ENCODE results near the gene STEAP1B.
"Not testable (repeated sequence)": the region's sequence is repeated elsewhere in the genome, so short reads cannot be mapped to it uniquely, and the experiment has no call there.

Gene STEAP1B

DNA sequence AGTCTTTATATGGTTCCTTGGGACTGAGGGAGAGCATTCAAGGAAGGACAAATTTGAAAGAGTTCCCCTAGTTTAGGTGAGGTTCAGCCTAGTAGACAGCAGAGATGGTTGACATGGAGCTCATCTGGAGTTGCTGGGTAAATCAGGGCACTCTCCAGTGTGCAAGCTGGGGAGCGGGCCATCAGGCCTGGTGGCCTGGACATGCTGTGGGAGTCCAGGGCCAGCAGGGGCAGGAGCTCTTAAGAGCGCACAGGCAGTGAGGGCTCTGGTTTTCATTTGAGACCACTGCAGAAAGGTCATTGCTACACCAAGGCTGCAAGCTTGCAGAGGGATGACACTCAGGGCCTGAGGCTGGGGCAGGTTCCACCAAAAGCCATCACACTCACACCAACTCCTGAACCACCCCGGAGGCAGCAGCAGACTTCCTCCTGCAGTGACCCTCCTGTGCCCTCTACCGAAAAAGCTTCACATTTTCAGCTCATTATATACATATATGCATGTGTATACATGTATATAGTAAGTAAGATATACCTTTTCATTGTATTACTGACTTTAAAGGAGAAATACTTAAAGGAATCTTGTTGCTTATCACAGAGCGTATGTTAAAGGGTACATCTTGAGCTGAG, 39.5 kb downstream of the STEAP1B start:
- in situ Hi-C loops (cut with HindIII; ENCODE audit: low sequenced_read_pairs) = loop anchor here (25.0 kb wide), 1 partner anchor 348 kb away; no protein-coding TSS in a partner anchor

DNA sequence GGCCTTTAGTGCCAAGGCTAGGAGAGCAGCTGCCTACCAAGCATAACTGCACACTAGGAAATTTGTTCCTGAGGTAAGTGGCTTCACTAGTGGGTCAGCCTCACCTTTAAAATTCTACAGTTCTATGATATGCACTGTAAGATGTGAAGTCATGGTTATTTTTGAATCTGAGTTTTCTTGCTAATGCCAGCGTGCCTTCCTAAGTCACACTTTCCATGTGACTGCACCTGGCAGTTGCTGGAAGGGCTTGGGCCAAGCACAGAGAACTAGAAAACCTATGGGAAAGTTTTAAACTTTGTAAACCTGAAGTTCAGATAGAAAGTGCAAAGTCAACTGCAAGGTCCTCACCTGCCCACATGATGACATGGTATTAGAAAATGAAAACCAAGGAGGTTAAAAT, 42.5 kb downstream of the STEAP1B start:
- in situ Hi-C loops (cut with HindIII; ENCODE audit: low sequenced_read_pairs) = loop anchor here (25.0 kb wide), 1 partner anchor 345 kb away; no protein-coding TSS in a partner anchor

DNA sequence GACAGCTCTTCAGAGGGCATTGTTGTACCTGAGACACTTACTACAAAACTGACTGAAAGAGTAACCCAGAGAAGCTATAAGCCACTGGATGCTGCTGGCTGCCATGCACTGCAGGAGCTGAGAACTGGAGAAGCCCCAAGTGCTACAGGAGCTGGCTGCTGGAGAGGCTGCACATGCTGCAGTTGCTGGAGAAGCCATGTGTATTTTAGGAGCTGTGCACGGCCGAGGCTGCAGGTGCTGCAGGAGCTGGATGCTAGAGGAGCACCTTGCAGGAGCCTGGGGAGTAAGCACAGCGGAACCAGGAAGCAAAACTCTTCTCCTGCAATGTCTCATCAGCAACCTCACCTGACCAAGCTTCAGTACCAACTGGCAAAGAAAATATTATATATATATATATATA, 45.5 kb downstream of the STEAP1B start:
- in situ Hi-C loops (cut with HindIII; ENCODE audit: low sequenced_read_pairs) = loop anchor here (25.0 kb wide), 1 partner anchor 342 kb away; no protein-coding TSS in a partner anchor

DNA sequence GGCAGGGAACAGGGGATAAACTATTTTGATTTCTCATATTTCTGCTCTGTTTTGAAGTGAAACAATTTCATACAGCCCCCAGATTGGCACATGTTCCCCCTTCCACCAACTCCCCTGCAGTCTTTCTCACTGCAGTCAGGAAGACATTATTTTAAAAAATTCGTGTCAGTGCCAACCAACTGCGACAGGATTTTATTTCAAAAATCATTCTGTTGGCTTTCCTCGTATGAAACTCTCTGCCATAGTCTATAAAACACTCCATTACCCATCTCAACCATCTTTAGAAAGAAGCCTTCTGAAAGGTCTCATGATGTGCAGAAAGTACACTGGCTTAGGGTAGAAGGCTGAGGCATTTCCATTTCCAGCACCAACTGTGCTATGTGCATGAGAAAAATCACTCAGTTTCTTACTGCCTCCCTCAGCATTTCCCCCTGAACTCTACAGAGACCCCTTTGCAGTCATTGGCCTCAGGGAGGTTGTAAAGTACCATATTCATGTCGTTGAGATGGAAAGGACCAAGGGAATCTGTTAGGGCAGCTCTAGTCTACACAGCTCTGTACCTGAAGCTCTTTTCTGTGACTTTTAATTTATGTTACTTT, 46.9 kb downstream of the STEAP1B start:
- in situ Hi-C loops (cut with HindIII; ENCODE audit: low sequenced_read_pairs) = loop anchor here (25.0 kb wide), 1 partner anchor 341 kb away; no protein-coding TSS in a partner anchor

DNA sequence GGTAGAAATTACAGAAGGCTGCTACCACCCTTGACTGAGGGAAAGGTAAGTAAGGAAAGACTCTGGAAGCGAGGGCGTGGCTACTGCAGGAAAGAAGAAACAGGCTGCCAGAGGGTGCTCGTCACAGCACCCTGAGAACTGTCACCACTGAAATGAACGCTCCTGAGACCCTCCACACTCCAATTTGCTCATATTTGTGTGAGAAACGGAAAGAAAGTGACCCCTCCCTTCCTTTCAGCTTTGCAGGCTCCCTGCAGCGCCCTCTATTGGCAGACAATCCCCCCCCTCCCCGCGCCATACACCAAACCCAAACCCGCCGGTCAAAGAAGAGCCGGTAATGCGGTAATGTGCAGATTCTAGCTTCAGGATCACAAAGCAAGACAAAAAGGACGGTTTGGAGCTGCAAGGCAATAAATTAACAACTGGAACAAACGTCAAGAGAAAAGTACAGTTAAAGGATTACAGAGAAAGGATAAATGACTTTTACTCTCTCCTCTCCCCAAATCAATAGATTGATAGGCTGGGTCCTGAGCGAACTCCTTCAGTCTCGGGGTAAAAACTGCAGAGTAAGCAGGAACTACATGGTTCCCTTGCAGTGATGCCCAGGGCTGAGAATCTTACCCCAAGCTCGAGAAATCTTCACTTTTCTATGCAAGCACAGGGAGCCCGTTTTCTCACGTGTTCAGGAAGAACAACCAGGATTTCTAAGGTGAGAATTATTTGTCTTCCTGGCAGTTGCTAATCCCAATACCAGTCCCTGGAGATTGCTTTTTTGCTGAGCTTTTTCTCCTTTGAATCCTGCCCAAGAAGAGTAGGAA, 47.6 kb downstream of the STEAP1B start:
- in situ Hi-C loops (cut with HindIII; ENCODE audit: low sequenced_read_pairs) = loop anchor here (25.0 kb wide), 1 partner anchor 340 kb away; no protein-coding TSS in a partner anchor

DNA sequence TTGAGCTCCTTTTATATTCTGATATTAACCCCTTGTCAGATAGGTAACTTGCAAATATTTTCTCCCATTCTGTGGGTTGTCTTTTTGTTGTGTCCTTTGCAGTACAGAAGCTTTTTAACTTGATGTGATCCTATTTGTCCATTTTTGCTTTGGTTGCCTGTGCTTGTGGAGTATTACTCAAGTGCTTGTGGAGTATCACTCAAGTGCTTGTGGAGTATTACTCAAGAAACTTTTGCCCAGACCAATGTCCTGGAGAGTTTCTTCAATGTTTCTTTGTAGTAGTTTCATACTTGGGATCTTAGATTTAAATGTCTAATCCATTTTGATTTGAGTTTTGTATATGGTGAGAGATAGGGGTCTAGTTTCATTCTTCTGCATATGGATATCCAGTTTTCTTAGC, 50.0 kb downstream of the STEAP1B start:
- in situ Hi-C loops (cut with HindIII; ENCODE audit: low sequenced_read_pairs) = loop anchor here (25.0 kb wide), 1 partner anchor 338 kb away; no protein-coding TSS in a partner anchor

DNA sequence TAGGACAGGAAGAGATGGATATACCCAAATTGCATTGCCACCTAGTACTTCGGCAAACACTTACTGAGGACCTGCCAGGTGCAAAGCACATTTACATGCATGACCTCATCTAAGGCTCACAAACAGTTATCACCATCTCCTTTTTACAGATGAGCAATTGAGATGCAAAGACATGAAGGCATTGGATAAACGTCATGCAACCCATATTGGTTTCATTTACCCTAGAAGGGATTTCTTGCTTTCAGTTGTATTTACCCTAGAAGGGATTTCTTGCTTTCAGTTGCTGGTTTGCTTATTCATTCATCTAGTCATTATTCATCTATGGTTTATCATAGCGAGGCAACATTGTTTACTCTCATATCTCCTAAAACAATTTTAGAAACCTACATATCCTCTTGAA, 52.2 kb downstream of the STEAP1B start:
- in situ Hi-C loops (cut with HindIII; ENCODE audit: low sequenced_read_pairs) = no loop called here

DNA sequence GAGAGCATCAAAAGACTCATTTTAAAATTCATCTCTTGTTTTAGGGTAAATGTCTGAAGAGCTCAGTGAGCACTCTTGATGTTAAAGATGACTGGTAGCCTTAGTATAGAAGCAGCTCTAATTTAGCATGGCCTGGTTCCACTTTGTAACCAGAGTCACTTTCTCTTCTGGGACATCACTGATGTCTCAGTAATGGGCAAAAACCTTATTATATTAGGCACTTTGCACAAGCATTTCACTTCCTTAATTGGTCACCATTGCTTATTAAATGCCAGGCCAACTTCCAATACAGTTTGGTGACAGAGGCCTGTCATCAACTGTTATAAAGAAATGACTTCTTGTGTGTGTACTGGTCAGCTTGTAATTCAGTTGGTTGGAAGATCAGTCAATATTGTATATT, 53.0 kb downstream of the STEAP1B start:
- in situ Hi-C loops (cut with HindIII; ENCODE audit: low sequenced_read_pairs) = no loop called here

DNA sequence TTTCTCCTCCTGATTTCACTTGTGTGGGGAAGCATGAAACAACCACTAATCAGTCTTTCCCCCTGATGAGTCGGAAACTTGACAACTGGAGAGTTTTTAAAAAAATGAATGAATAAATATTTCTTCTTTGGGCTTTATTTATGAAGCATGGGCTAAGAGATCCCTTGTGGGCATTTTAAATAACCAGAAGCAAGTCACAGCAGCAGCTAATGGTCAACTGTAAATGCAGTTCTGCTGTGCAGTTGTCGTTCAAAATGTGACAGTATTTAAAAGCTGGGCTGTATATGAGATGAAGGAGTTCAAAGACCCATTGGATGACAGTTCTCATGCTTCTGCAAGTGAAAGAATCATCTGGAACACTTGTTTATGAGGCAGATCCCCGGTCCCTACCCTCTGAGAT, 54.1 kb downstream of the STEAP1B start:
- in situ Hi-C loops (cut with HindIII; ENCODE audit: low sequenced_read_pairs) = no loop called here

DNA sequence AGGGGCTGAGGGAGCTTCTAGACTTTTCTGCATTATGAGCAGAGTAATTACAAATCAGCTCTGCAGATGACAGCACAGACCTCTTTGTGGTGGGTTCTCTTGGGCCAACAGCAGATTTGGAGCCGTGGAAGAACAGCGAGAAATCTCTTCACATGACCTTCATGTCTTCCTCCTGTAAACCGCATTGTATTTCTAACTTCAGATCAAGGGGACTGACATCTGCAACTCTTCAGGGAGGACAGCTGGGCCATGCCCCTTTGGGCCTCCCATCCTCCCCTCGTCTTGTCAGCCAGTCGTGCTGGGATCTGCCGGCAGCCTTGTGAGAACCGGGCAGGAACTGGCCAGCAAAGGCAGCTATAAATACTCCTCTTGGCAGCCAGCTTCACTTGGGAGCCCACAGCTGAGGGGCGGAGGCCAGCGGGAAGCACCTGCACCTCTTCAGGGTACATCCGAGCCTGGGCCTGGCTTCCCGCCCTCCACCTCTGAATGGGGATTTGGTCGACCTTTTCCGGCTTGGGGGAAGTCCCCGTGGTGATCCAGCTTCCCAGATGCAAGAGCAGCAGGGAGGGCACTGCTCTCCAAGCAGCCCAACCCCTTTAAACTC, 54.7 kb downstream of the STEAP1B start:
- in situ Hi-C loops (cut with HindIII; ENCODE audit: low sequenced_read_pairs) = no loop called here

DNA sequence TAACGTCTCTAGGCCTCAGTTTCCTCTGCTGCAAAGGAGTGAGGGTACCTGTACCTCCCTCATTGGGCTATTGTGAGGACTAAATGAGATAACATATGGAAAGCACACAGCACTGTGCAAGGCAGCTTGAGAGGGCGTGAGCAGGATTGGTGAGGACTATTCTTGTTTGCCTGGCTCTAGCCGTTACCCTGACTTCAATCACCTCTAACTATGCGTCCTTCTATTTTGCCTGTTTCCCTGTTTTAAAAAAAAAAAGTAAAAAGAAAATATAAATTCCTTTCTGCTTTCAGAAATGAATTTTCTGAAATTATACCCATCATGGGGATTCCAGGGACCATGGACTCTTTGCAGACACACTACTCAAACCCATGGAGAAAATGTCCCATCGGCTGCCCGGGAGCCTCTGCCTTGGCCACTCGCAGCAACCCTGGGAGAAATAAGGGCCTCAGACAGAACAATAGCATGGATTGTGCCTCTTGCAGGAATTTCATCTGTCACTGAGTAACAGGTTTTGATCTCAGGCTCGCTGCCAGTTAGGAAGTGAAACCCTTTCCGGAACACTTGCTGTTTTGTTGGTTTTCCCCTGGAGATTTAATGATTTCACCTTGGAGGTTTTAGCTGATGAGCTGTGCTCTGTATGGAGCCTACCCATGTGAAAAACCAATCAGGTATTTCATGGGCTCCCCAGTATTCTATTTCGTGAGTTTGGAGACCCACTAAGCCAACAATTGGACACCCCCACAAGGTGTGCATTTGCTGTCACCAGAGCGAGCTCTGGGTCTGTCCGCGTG, 55.6 kb downstream of the STEAP1B start:
- in situ Hi-C loops (cut with HindIII; ENCODE audit: low sequenced_read_pairs) = no loop called here

DNA sequence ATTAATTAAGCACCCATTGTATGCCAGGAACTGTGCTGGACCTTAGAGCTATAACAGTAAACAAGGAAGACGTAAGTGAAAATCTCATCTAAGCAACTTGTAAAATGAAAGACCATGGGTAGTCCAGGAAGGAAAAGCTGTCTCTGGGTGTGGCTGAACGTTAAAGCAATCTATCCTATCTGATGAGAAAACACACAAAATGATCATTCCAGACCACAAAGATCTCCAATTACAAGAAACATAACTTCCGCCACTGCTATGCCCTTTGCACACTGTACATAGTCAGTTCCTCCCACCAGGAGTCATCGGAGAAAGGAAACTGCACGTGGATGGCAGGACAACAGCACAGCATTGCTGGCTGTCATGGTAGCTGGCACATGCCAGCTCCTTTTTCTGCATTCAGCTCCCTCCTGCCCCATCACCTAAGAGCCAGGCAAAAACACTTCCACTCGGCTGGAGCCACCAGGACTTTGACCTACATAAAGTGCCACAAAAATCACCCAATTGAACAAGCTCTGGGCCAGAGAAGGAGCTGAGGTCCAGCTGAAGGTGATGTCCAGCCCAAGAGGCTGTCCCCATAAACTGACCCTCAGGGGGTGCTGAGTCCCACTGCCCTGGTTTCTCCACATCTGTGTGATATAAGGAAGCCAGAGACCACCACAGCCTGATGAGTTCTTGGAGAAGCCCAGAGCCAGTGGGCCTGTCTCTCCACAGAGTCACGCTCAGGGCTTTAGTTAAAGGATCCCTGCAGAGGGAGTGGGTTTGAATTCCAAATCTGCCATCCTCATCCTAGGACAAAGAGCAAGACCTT, 56.4 kb downstream of the STEAP1B start:
- in situ Hi-C loops (cut with HindIII; ENCODE audit: low sequenced_read_pairs) = no loop called here

DNA sequence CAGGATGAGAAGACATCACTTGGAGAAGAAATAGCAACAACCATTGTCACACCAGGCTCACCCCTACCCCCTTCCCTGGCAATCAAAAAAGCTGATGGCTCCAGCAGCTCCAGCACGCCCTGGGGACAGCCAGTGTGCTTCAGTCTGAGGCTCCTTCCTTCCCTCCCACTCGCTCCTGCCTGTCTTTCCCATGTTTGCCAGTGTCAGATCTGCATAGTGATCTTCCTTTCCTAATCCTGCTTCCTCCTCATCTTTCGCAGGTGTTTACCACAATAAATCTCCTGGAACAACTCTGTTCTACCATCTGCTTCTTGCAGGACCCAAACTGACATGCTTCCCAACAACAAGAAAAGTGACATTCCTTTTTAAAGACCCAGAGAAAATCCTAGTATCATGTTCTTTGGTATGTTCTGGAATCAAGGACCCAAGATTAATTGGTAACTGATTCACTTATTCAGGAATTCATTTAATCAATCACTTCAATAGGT, 57.1 kb downstream of the STEAP1B start:
- in situ Hi-C loops (cut with HindIII; ENCODE audit: low sequenced_read_pairs) = no loop called here

DNA sequence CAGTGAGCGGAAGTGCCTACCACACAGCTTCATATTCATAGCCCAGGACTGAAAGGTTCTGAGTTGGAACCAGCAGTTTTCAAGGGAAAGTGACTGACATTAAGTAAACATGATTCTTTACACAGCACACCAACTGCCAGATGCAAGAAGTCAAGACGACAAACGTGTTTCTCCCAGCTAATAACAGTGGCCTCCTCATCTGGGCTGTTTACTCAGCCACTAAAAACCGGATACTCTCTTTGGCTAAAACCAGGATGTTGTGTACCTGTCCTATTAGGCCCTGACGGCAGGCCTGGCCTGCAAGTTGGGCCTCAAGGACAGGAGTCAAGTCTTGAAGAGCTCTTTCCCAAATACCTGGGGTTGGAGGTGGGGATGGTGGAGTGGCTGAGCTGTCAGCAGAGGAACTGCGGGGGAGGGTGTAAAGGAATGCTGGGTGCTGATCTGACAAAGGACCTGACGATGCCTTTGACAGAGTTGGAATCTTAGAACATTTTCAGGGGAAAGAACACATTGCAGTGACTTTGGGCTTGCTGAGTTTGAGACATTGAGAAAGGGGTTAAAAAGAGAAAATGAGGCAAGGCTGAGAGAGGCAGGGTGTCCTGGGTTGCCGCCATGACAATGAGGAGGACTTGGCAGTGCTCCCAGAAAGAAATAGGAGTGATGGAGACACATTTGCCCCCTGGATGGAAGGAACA, 57.7 kb downstream of the STEAP1B start:
- in situ Hi-C loops (cut with HindIII; ENCODE audit: low sequenced_read_pairs) = no loop called here

DNA sequence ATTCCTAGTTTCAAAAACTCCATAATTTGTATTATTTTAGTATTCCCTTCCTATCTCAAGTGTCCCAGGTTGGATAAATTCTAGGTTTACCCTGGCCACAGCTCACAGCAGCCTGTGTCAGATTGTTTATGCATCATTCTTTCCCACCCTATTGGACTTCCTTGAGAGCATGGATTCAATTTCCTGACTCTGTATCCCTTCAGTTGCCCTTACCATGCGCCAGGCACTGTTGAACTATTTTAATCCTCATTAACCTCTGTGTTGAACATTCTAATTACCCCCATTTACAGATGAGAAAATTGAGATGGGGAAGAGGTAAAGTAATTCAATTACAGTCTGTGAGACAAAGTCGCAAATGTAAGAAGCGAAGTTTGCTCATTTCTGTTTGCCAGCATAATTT, 58.8 kb downstream of the STEAP1B start:
- in situ Hi-C loops (cut with HindIII; ENCODE audit: low sequenced_read_pairs) = no loop called here

DNA sequence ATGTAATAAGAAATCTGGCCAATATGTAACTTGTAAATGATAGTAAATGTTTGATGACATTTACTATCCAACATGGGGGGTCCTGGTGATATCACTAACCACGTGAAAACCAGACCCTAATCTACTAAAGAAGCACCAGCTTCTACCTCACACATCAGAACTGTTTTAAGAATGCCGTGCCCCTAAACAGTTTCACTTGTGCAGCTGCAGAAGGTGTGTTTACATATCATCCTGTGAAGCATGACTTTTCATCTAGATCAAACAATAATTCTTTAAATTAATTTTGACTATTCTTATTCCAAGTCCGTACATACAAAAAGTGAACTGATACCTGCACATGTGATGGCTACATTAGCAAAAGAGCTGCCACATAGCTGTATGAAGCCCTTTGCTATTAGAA, 61.0 kb downstream of the STEAP1B start:
- in situ Hi-C loops (cut with HindIII; ENCODE audit: low sequenced_read_pairs) = no loop called here

DNA sequence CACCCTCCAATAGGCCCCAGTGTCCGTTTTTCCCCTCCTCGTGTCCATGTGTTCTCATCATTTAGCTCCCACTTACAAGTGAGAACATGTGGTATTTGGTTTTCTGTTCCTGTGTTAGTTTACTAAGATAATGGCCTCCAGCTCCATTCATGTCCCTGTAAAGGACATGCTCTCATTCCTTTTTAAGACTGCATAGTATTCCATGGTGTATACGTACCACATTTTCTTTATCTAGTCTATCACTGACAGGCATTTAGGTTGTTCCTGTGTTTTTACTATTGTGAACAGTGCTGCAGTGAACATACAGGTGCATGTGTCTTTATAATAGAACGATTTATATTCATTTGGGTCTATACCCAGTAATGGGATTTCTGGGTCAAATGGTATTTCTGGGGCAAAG, 63.4 kb downstream of the STEAP1B start:
- in situ Hi-C loops (cut with HindIII; ENCODE audit: low sequenced_read_pairs) = not testable (repeated sequence)

DNA sequence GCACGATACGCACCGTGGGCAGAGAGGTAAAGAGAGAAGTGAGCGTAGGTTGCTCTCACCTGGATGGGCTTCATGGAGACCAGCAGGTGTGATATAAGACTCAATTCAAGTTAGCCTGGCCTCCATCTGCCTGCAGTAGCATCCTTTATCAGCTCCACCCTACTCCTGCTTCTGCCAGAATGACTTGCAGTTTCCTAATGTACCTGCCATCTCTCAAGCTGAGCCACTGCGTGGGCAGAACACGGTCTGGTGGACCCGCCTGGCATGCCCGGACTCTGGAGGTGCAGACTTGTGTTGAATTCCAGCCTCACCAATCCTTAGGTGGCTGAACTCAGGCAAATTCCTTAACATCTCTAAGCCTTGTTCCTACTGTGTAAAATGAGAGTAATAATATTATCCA, 64.3 kb downstream of the STEAP1B start:
- in situ Hi-C loops (cut with HindIII; ENCODE audit: low sequenced_read_pairs) = no loop called here

DNA sequence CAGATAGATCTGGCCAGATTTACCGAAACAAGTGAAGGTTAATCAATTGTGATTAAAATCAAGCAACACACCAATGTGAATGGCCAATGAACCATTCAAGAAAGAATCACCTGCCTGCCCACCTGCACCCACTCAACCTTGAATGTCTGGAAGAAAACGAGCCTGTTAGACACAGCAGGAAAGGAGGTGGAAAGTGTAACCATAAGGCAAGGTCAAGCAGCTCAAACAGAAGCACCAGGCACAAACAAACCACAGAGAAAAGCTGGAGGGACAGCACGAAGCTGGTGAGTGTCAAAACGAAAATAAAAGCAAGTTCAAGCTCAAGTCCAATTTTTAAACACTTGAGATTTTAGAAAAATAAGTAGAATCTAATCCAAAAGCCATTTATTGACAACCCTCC, 64.9 kb downstream of the STEAP1B start:
- in situ Hi-C loops (cut with HindIII; ENCODE audit: low sequenced_read_pairs) = no loop called here

Data from endothelial cell of hepatic sinusoid (primary cell).